SKM-1 (cell line): Measurements from ENCODE around the gene SERPINA4.

Source experiments
- DNase-seq: peaks from one replicate; lab custom pipeline; 2025; ENCODE audit not compliant: unreplicated experiment; lab: John Stamatoyannopoulos, UW

The SERPINA4 gene

DNA sequence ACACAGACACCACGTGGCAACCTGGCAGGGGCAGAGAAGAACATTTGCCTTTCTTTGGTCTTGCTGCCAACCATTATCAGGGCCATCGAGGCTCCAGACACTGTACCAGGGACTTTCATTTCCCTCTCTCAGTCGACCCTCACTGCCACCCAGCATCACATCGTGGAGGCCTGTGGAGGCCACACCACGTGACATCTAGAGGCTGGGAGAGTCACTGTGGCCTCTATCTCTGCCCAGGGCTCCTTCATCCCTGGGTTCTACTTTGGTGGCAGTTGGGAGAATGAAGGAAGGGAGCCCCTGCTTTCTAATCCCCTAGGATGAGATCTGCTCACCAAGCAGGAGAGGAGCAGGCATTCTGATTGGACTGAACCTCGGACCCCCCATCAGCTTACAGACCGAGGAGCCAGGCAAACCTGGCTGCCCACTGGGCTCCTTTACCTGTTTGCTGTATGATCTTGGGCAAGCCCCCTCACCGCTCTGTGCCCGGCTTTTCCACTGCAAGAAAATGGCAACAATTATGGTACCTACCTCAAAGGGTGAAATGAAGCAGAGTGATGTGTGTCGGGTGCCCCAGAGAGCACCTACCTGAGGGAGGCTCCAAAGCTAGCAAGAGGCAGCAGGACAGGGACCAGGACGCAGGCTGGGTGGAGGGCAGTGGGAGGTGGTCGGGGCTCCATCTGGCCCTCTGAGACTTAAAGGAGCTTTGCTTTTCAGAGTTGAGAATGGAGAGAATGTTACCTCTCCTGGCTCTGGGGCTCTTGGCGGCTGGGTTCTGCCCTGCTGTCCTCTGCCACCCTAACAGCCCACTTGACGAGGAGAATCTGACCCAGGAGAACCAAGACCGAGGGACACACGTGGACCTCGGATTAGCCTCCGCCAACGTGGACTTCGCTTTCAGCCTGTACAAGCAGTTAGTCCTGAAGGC is 52.7 kb downstream of the SERPINA4 start:
- DNase-seq = no peak

DNA sequence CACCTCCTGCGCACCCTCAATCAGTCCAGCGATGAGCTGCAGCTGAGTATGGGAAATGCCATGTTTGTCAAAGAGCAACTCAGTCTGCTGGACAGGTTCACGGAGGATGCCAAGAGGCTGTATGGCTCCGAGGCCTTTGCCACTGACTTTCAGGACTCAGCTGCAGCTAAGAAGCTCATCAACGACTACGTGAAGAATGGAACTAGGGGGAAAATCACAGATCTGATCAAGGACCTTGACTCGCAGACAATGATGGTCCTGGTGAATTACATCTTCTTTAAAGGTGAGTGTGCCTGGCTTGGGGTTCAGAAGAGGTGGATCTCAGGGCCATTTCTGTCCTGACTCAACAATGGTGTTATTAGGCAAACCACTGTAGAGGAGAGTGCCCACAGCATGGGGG is 53.6 kb downstream of the SERPINA4 start:
- no peak for DNase-seq

DNA sequence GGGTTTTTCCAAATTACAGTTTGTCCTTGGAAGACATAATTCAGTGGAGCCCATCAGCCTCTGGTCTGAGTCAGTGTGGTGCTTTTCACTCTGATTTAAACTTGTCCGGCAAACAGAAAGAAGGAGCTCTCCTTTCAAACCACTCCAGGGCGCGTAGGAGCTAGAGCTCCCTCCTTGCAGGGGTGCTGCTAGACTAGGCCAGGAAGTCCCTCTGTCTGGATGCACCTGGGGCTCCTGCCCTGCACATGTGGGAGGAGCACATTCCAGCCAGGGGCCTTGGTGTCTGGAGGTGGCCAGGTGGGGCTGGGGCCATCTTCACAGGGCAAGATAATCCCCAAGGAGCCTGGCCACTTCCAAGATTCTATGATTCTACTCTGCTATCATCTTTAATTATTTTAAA is 54.0 kb downstream of the SERPINA4 start:
- DNase-seq = no peak

DNA sequence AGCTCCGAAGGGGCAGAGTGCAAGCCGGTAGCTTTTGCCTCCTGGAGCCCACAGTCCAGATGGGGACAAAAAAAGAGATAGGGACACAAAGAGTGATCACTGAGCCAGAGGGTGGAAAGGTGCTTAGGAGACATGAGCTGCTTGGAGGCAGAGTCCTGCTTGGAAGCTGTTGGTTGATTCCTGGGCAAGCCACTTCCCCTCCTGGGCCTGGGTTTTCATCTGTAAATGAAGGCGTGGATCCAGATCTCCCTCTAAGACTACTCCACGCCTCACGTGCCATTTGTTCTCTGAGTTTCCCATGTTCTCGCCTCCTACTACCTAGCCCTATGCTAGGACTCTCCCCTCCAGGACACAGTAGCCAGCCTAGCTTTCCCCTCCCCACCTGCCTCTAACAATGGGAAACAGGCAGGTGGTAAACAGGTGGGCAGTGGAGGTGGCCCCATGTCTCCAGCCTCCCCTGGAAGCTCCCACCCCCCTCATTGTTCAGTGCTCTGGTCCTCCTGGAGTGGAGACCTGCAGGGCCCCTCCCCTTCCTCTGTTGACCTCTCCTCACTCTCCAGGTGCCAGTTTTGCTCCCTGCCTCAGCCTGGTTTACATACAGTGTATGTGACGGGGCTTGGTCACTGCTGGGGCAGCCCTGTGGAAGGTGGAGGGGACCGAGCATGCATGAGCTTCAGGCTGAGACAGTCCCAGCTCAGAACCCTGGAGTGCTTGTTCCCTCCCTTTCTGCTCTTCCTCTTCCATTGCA is 54.8 kb downstream of the SERPINA4 start:
- DNase-seq = no peak

DNA sequence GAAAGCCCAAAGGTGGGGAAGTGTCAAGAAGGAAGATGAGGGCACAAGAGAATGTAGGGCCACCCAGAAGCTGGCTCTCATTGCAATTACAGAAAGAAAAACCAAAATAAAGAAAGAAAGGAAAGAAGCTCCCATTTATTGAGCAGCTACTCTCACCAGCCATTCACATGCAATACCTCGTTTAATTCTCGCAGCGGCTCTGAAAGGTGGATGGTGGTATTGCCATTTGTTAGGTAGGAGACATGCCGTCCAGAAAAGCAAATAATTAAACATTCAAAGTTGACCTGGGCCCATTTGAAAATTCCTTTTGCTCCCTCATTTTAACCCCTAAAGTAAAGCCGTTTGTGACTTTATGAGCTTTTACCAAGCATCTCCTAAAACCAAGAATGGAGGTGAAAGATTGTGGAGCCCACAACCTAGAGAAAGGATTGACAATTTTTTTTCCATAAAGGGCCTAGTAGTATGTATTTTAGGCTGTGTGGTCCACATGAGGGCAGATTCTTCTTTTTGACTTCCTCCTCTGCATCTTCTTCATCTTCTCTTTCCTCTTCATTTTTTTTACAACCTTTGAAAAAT is 56.2 kb downstream of the SERPINA4 start:
- no peak for DNase-seq

DNA sequence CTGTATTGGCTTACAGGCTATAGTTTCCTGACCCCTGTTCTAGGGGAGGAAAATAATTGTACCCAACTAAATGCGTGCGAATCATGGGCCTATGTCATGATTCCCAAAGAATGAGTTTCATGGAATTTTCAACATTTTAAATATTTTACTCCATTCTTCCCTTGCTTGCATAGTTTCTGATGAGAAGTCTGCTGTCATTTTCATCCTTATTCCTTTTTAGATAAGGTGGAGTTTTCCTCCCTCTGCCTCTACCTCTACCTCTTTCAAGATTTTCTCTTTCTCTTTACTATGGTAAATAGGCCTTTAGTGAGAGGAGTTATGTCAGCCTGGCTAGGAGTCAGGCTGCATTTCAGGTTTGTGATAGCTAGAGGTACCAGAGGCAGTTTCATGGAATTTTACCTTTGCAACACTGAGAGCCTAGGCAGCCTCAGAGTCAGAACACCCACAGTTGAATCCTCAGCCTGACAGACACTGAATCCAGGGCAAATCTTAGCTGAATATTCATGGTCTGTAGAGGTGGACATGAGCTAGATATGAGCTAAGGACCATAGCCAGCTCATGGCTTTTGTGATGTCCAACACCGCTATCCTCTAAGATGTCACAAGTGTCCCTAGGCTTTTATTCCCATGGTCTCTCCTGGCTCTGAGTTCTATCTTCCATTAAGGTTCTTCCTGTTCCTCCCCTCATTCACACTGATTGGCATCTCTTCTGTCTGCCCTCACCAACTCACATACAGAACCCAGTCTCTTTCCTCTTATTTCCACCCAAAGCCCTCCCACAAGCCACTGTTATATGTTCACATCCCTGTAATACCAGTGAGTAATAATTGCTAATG is 57.0 kb downstream of the SERPINA4 start:
- no peak for DNase-seq

DNA sequence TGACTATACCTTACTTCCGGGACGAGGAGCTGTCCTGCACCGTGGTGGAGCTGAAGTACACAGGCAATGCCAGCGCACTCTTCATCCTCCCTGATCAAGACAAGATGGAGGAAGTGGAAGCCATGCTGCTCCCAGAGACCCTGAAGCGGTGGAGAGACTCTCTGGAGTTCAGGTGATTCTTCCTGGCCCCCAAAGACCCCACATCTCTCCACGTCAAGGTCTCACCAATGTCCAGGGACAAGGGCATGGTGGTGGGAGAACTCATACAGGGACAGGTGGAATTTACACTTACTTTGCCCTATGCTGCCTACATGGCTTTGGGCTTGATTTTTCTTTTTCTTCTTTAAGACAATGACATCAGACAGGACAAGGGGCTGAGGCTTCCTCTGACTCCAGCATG is 58.1 kb downstream of the SERPINA4 start:
- no peak for DNase-seq
